Measurements from ENCODE around the gene RASGRF1.
A peak's percentile ranks its signal among the peaks of the same experiment; 100 is the strongest.

RASGRF1 gene

DNA sequence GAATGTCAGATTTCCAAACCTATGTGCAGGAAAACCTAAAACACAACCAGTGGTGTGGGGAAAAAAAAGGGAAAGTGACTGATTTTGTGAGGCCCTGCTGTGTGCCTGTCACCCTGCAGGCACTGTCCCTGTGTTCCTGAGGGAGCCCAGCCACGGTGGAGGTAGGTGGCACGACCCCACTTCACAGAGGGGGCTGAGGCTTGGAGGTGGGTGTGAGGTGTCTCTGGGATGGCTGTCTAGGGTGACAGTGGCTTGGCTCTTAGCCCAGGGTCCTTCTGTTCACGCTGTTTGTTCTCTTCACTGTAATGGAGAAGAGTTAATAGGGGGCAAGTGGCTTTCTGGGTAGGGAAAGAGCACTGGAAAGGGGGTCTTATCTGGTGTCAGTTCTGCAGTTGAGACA, 22.6 kb downstream of the RASGRF1 start:
- no peak for DNase-seq (ENCODE audit: low spot score)

DNA sequence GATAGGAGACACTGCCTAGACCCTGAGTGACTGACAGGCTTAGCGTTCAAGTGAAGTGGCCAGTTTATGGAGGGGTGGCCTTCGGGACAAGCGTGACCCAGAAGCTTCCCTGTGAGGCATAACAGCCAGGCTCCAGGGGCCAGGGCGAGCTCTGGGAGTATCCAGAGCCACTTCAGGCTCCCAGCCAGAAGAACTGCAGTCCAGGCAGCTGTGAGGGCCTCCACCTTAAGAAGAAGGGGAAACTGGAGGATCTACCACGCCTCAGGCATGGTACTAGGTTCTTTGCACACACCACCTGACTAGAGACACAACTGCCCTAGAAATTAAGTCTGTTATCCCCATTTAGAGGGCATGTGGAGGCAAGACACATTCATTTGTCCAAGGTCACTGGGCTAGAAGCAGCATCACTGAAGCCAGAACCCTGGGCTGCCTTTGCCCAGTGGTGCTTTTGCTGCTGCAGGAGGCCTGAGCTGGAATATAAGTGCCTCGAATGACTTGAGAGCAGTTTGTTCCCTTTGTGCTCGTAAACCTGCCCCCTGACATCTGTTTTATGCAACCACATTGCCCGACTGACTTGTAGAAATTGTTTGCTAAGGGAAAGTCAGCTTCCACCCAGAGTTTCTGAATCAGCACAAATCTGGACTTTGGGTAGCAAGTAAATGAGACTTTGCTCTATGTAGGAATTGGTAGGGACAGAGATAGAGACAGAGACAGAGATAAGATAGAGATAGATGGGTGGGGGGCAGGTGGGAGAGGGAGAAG, 23.3 kb downstream of the RASGRF1 start:
- no peak for DNase-seq (ENCODE audit: low spot score)

DNA sequence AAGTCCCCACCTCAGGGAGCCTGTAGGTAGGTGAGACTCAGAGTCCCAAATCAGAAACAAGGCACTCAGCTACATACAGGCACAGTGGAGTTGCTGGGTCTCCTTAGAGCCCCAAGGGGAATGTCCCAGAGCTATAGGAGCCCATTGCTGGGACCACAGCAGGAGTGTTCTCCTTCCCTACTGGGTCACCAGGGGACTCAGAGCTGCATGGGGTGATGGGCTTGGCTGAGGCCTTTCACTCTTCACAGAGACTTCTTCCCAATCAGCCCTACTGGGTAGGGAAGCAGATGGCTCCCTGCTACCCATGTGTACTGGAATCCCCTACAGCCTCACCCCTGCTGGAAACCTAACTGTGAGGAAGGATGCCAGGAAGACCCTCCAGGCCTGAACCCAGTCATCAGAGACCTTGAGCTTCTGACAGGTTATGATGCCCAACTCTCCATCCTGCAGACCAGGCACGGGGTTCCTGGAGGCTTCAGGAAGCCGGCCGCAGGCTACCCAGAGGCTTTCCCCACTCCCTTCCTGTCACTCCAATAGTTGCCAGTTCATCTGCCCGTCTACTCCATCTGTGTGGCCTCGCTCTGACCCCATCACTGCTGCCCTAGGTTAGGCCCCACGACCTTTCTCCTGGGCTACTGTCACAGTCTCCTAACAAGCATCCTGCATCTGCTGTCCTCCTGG, 24.0 kb downstream of the RASGRF1 start:
- DNase-seq (ENCODE audit: low spot score) = no peak

DNA sequence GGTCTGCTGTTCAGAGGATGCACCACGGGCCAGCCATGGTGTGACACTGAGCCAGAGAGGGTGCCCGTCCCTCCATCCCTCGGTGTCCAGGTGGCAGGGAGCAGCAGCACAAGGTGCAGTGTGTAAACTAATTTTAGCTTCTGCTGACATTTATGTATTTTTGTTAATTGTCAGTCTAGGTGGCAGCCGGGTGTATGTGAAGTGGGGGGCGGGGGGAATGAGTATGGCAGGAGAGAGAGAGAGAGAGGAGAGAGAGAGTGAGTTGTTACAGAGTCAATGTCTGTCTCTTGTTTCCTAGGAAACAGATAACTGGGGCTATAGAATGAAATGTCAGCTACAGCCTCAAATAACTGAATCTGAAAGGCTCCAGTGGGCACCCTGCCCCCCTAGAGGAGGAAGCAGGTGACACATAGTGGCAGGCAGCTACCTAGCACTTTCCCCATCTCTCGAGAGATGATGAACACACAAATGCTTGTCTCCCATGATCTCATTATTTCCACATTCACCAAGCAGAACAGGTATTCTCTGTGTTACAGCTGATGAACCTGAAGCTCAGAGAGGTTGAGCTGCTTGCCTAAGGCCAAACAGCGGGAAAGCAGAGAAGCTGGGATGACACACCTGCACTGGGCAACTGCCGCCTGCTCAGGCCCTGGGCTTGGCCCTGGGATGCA, 24.7 kb downstream of the RASGRF1 start:
- DNase-seq (ENCODE audit: low spot score) = no peak

DNA sequence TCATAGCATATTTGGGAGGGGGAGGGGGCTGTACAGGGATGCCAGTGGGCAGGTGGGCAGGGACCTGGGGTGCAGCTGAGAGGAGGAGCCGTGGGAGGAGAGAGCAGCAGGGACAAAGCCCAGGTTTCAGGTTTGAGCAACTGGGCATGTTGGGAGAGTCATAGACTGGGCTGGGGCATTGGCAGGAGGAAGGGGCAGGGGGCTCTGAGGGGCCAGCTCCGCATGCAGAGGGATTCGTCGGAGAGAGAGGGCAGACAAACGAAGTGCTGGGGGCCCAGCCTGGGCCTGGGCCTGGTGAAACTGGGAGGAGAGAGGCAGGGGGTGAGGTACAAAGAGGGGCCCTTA, 25.2 kb downstream of the RASGRF1 start:
- no peak for DNase-seq (ENCODE audit: low spot score)

DNA sequence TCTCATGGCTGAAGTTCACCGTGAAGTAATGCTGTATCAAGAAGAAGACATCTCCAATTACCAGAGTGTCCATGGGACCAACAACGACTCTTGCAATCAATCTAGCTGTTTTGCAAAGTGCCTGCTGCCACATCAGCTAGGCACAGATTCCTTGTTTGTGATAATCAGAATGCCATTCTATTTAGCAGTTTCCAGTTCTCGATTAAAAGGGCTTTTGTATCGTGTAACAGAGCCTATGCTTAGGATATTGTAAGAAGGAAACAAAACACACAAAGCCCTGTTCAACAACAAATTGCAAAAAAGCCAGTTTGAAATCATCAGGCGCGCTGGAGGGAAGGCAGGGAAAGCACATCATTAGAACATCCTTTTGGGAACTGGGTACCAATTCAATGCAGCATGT, 26.1 kb downstream of the RASGRF1 start:
- DNase-seq (ENCODE audit: low spot score) = peak; percentile 78

DNA sequence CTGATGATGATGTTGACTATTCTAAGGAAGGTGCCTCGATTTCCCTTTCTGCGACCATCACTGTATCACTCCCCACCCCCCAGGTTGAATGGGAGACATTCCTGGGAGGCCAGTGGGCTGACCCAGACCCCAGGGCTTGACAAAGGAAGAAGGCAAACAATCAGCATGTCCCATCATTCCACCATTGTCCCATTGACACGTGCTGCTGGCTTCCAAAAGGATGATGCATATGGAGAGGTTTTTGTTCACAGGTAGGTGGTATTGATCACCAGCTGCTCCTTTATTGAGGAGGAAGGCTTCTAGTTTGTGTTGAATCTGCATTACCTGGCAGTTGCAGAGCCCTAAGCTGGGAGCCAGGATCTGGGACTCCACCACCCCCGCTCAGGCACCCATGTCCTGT, 30.4 kb downstream of the RASGRF1 start:
- no peak for DNase-seq (ENCODE audit: low spot score)

DNA sequence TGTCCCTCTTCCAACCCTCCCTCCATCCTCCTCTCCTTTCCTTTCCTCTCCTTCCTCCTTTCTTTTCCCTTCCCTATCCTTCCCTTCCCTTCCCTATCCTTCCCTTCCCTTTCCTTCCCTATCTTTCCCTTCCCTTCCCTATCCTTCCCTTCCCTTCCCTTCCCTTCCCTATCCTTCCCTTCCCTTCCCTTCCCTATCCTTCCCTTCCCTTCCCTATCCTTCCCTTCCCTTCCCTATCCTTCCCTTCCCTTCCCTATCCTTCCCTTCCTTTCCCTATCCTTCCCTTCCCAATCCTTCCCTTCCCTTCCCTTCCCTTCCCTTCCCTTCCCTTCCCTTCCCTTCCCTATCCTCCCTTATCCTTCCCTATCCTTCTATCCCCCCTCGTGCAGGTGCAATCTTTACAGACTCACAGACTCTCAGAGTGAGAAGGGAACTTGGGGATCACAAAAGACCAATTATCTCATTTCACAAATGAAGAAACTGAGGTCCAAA, 31.5 kb downstream of the RASGRF1 start:
- no peak for DNase-seq (ENCODE audit: low spot score)

DNA sequence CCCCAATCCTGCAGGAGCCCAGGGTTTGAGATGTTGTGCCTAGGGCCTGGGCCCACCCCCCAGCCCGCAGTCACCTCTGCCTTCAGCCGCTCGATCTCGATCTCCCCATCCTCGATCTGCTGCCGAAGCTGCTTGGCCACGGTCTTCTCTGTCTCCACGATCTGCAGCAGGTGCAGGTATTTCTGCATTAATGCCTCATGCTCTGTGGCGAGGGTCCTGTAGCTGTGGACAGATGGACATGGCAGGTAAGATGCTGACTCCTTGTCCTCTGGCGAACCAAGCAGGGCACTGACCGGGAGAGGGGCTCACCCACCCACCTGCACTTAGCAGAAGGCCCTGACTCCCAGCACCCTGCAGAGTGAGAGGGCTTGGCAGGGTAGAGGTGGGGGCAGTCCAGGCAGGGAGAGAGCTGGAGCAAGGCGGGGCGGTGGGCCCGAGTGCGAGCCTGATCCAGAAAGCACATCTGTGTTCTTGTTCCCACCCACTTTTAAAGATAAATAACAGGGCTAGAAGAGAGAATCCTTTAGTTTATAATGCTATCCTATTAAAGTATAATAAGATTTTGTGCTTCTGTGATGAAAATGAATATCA, 32.2 kb downstream of the RASGRF1 start:
- DNase-seq (ENCODE audit: low spot score) = no peak

DNA sequence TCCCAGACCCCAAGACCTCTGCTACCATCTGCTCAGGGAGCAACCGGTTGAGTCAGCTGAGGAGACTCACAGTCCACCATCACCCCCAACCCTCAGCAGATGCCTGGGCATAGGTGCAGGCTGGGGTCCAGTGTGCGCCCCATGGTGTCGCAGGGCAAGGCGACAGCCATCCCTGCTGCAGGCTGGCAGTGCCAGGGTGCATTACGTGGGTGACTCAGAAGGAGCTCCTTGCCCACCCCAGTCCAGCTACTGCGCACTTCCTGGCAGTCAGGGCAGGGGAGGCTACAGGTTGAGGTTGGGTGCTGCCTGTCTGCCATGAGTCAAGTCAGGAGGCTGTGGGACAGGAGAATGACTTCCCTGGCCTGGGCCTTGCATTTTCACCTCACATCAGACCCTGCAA, 33.5 kb downstream of the RASGRF1 start:
- DNase-seq (ENCODE audit: low spot score) = no peak

DNA sequence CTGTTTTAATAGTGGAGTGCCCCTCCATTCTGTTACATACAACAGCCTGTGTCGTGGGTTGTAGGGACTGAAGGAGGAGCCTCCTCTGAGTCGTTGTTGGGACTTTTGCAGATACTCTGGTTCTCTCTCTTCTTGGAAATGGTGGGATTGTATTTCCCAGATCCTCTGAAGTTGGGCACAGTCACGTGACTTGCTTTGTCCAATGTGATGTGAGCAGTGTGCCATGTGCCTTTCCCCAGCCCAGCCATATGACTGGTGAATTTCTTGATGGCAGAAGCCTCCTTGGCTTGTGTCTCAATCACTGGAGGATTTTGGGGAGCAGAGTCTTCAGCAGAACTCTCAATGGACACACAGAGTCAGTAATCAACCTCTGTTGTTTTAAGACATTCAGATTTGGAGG, 36.2 kb downstream of the RASGRF1 start:
- no peak for DNase-seq (ENCODE audit: low spot score)

DNA sequence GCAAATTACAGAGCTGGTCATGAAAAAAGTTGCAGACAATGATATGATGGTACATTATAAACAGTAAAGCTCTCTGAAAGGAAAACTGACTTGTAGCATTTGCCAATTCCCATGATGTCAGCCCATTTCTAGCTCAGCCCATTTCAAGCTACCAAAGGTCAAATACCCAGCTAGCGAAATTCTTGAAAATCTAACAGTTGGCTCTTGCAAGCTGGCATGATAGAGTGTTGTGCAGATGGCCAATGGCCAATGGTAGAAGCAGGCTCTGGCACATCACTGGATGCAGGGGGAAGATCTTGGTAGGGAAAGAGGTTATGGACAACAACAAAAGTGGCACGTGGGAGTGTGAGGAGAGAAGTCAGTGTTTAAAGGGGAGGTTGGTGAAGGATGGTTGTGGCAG, 36.7 kb downstream of the RASGRF1 start:
- no peak for DNase-seq (ENCODE audit: low spot score)

DNA sequence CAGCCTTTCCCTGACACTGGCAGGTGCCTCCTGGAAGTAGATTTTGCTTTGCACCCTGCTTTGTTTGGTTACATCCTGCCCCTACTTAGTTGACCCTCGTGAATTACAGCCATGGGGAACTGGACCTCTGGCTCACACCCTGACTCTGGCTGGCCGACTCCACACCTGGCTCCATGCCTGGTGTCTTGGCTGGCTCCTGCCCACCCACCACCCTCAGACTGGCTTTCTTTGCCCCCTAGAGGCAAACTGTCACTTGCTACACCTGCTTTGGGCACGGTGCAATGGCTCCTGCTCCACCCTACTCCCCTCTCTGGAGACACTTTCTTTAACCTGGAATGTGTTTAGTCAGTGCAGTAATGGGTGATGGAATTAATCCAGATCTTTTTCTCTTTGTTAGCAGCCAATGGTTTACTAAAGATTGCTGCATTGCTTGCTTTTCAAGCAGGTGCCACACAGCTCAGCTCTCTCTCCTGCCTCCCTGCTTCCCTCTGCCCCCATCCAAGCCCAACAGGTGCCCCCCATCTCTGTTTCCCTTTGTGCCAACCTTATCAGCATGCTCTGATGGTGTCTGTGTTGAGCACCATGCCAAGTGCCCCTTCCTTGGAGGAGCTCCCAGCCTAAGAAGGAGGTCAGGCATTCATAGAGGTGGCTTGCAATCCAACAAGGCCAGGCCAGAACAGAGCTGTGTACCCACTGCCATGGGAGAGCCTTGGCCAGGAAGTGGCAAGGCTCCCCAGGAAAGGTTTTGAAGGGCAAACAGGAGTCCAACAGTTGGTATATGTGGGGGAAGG, 38.4 kb downstream of the RASGRF1 start:
- DNase-seq (ENCODE audit: low spot score) = no peak

DNA sequence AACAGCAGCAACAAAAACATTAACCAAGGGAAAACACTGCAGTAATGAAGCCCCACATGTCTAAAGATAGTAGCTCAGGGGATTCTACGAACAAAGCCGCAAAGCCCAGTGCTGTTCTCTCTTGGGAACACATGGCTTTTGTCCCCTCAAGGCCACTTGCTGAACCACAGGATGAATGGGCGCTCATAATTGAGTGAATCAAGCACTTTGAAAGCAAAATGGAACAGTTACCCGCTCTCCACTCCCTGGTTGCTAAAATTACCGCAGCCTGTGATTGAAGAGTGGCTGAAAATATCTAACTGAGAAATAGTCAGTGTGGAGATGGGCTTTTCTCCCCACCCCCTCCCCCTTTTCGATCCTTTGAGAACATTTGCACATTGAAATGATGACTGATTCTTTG, 39.6 kb downstream of the RASGRF1 start:
- peak; percentile 50 for DNase-seq (ENCODE audit: low spot score)

DNA sequence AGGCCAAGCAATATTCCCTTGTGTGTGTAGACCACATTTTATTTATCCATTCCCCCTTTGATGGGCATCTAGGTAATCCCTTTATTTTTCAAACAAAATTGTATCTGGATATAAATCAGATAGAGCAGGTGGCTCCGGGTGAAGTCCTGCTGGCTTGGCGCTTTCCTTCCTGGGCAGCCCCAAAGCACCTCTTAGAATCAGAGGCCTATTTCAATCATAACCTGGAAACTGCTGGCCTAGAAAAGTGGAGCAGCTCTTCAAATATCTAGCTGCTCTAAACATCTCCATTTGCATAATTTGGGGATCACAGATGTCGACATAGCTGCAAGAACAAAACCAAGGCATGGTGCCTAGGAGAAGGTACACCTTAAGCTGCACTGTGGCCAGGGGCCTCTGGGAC, 40.2 kb downstream of the RASGRF1 start:
- DNase-seq (ENCODE audit: low spot score) = no peak

DNA sequence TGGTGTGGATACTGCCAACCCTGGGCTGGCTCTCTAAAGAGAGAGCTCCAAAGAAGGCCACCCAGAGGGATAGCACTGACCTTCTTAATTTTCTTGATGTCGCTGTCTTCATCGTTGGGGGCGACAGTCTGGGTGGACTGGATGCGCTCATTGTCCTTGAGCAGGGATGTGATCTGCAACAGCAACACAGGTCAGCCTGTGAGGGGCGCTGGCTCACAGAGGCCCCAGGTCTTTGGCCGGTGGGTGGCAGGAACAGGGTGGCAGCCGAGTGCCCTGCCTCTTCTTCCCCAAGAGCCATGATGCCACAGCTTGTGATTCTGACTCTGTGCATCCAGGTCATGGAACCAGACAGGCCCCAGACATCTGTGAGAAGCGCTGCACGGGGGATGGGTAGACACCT, 41.2 kb downstream of the RASGRF1 start:
- DNase-seq (ENCODE audit: low spot score) = no peak

DNA sequence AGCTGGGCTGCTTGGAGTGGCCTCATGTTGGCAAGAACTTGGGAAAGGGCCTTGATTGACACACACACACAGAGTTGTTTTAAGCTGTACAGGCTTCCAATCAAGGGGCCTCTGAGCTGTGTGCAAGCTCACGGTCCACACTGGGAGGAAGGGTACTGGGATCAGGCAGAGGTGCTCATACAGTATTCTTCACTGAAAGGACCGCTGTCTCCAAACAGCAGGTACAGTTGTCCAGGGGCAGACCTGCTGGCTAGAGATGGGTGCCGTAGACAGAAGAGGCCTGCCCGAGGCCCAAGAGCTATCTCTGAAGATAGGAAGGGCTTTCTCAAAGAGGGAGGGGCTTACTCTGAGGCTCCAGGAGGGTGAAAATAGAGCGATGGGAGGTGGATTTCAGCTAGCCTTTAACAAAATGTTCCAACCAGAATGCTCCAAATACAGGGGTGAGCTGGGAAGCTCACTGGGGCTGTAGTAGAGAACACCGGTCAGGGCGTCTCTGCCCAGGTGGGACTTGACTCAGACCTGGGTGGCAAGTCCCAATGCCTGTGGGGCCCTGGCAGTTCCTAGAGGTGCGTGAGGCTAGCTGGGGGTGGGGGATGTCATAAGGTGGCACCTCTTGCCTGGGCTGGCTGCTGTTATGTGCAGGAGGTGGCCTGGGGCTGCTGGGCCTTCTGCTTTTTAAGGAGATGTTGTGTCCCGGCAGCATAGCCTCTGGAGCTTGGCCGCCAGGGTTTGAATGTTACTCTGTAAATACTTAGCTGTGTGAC, 42.7 kb downstream of the RASGRF1 start:
- no peak for DNase-seq (ENCODE audit: low spot score)

DNA sequence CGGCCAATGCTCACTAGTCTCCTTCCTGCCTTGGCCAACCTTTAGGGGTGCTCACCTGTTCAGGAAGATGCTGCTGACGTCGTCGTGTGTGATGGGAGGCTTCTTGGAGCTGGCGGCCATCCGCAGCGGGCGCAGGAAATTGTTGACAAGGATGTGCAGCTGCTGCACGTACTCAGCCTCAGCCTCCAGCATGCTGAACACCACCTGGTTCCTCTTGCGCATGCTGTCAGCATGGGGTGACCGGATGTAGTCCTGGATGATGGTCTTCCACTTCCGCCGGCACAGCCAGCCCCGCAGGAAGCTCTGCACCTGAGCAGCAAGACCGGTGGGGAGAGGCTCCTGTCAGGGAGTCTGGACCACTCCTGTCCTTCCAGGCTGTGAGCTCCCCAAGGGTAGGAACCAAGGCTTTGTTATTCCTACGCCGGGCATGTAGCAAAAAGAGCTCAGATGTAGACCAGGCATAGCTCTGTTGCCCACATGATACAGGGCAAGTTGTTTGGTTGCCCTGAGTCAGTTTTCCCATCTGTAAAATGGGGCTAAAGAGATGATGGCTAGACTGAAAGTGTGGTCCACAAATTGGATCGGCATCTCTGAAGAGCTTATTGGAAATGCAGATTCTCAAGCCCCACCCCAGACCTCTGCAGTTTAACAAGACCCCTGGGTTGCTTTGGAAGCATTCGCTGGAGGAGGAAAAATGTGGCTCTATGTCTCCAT, 43.7 kb downstream of the RASGRF1 start:
- no peak for DNase-seq (ENCODE audit: low spot score)

DNA sequence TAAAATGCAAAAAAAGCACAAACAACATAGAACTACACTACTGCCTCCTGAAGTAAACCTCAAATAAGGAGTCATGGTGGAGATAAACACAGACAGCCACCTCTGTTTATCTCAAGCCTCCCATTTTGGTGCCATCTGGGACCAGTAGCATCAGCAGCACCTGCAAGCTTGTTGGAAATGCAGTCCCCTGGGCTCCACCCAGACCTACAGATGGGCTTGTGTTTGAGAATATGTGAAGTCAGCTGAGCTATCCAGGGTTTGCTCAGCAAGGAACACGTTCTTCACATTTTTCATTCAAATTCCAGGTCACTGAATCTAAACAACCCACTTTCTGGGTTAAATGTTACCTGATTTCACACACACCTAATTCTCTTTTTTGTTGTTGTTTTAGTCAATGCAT, 45.5 kb downstream of the RASGRF1 start:
- no peak for DNase-seq (ENCODE audit: low spot score)

DNA sequence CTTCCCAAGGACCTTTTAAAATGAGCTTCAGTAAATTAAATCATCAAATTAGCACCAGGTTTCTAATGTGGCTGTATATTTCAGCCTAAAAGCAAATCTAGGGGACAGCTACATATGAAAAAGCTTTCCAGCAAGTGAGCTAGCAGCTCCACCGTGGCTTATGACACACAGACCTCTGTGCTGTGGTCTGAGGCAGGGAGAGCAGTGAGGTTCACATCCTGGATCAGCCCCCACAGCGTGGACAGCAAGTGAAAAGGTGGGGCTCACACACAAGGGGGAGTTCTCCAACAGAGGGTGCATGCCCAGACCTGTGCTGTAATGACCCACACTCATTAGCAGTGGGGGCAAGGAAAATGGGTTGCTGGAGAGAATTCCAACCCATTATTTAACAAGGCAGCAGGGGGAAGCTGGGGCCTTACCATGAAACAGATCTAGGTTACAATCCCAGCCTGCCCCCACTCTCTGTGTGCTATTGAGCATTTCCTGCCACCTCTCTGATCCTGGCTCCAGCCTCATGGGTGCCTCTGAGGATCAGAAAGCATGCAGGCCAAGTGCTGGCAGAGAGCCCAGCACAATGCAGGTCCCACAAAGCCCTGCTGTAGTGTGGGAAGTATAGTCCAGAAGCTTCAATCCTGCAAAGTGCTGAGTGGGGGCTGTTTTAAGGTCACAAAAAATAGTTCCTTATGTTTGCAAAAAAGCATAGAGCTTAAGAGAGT, 48.2 kb downstream of the RASGRF1 start:
- DNase-seq (ENCODE audit: low spot score) = no peak
